ENCODE results near the gene MYBBP1A. TPM values are rescaled to one million over a fixed set of nuclear protein-coding genes. Genes with fewer than 3 reads are reported as not detected.

The MYBBP1A gene
- total RNA-seq, 1 experiment from 2014 or later, result 130 TPM

DNA sequence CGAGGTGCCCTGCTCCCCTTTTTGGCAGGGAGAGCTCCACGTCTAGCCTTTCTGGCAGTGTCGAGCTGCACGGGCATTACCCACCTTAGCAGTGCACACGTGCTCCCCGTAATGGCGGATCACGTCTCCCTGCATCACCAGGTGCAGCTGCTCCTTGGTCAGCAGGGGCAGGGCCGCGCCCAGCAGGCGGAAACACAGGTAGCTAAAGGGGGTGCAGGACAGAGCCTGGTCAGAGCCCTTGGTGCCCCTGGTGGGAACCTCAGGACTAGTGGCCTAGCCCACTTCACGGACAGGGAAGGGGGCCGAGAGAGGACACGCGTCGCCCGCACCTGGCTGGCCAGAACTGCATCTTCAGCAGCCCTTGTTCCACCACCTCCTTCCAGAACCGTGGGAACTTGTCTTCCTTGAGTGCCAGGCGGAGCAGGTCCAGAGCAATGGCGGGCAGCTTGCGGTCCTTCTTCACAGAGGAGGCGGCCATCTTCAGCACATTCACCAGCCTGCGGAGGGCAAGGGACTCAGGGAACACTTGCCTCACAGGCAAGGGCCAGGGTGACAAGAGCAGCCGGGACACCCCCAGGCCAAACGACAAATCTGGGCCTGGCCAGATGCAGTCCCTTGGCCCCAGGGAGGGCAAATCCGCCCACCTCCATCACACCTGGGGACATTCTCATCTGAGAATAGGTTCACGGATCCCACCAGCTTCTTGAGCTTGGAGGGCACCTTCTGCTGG lies 3.2 kb downstream of the MYBBP1A start:
- POLR2A ChIA-PET, result no interaction called here
- RAD21 ChIA-PET (ENCODE audit: low non-redundant PET in 1 of 2, low total read pairs in 2 of 2, uncharacterized antibody in 2 of 2, unreplicated experiment in 2 of 2), result no interaction called here

More for the DNA sequence above, 3.2 kb downstream of the MYBBP1A start:
- peaks cover 85% of the 10 kb centered on the region for H3K79me2 ChIP-seq (ENCODE audit: insufficient read depth, low read length)
- no peak overlapping the region for H3K27ac ChIP-seq (ENCODE audit: low read depth, low read length)
- CTCF ChIA-PET, result no interaction called here
- no TSS peak for BruUV-seq (replicated peaks)
- ATAC-seq, result no peak
- peaks cover 3% of the 10 kb centered on the region; the same call in 1 of the 2 replicates for H4K20me1 ChIP-seq (ENCODE audit: insufficient read depth)
- H3K9ac ChIP-seq (ENCODE audit: low read length), result no peak overlapping the region
- H3K9me3 ChIP-seq (ENCODE audit: control insufficient read depth in 1 of 2, insufficient read depth in 1 of 2, low read depth in 1 of 2, low read length in 2 of 2), result no peaks in the 10 kb centered on the region
- intact Hi-C loops (cut with micrococcal nuclease), result no loop called here
- H3K4me1 ChIP-seq (ENCODE audit: control insufficient read depth in 1 of 2, insufficient read depth in 2 of 2, low read length in 2 of 2), result peaks cover 6 to 23% of the 10 kb centered on the region in 2 experiments; a peak in 3 of 4 replicates
- TF ChIP-seq, protein P1, sequence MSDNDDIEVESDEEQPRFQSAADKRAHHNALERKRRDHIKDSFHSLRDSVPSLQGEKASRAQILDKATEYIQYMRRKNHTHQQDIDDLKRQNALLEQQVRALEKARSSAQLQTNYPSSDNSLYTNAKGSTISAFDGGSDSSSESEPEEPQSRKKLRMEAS (IDR thresholded peaks at IDR 0.05), result no peak
- no peak for TF ChIP-seq TCF7L2 (IDR thresholded peaks at IDR 0.05; ENCODE audit: borderline replicate concordance, extremely low read depth, insufficient read depth, insufficient read length)
- TF ChIP-seq FOSL1 (IDR thresholded peaks at IDR 0.05; ENCODE audit: low read depth), result no peak
- no peak for TF ChIP-seq ZNF274 (IDR thresholded peaks at IDR 0.05; ENCODE audit: low read depth, low read length)
- no peak for TF ChIP-seq EGR1 (IDR thresholded peaks at IDR 0.05; ENCODE audit: low read depth)
- TF ChIP-seq EZH2phosphoT487 (IDR thresholded peaks at IDR 0.05; ENCODE audit: borderline replicate concordance), result no peak
- TF ChIP-seq RAD21 (IDR thresholded peaks at IDR 0.05; ENCODE audit: low read depth), result no peak
- TF ChIP-seq CTCF (IDR thresholded peaks at IDR 0.05 in 2 of 3, conservative IDR thresholded peaks at IDR 0.05 in 1 of 3; ENCODE audit: borderline replicate concordance in 1 of 3, insufficient read depth in 1 of 3, low read depth in 2 of 3, low read length in 2 of 3), result no peak
- no peak for TF ChIP-seq POLR2AphosphoS5 (IDR thresholded peaks at IDR 0.05; ENCODE audit: low read depth, low read length)
- no peak for TF ChIP-seq SRF (IDR thresholded peaks at IDR 0.05; ENCODE audit: low read depth)
- TF ChIP-seq ZFX (IDR thresholded peaks at IDR 0.05), result no peak
- no peak for TF ChIP-seq EZH2 (IDR thresholded peaks at IDR 0.05)
- TF ChIP-seq POLR2A (IDR thresholded peaks at IDR 0.05; ENCODE audit: borderline replicate concordance, extremely low read depth, insufficient read depth, insufficient read length), result no peak
- TF ChIP-seq, protein P2, sequence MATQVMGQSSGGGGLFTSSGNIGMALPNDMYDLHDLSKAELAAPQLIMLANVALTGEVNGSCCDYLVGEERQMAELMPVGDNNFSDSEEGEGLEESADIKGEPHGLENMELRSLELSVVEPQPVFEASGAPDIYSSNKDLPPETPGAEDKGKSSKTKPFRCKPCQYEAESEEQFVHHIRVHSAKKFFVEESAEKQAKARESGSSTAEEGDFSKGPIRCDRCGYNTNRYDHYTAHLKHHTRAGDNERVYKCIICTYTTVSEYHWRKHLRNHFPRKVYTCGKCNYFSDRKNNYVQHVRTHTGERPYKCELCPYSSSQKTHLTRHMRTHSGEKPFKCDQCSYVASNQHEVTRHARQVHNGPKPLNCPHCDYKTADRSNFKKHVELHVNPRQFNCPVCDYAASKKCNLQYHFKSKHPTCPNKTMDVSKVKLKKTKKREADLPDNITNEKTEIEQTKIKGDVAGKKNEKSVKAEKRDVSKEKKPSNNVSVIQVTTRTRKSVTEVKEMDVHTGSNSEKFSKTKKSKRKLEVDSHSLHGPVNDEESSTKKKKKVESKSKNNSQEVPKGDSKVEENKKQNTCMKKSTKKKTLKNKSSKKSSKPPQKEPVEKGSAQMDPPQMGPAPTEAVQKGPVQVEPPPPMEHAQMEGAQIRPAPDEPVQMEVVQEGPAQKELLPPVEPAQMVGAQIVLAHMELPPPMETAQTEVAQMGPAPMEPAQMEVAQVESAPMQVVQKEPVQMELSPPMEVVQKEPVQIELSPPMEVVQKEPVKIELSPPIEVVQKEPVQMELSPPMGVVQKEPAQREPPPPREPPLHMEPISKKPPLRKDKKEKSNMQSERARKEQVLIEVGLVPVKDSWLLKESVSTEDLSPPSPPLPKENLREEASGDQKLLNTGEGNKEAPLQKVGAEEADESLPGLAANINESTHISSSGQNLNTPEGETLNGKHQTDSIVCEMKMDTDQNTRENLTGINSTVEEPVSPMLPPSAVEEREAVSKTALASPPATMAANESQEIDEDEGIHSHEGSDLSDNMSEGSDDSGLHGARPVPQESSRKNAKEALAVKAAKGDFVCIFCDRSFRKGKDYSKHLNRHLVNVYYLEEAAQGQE (IDR thresholded peaks at IDR 0.05; ENCODE audit: low read depth), result no peak
- TF ChIP-seq, protein P3, sequence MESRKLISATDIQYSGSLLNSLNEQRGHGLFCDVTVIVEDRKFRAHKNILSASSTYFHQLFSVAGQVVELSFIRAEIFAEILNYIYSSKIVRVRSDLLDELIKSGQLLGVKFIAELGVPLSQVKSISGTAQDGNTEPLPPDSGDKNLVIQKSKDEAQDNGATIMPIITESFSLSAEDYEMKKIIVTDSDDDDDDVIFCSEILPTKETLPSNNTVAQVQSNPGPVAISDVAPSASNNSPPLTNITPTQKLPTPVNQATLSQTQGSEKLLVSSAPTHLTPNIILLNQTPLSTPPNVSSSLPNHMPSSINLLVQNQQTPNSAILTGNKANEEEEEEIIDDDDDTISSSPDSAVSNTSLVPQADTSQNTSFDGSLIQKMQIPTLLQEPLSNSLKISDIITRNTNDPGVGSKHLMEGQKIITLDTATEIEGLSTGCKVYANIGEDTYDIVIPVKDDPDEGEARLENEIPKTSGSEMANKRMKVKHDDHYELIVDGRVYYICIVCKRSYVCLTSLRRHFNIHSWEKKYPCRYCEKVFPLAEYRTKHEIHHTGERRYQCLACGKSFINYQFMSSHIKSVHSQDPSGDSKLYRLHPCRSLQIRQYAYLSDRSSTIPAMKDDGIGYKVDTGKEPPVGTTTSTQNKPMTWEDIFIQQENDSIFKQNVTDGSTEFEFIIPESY (IDR thresholded peaks at IDR 0.05; ENCODE audit: extremely low read depth, insufficient replicate concordance, low read length), result no peak
- TF ChIP-seq ATF3 (IDR thresholded peaks at IDR 0.05), result no peak
- no peak for TF ChIP-seq CBX3 (IDR thresholded peaks at IDR 0.05; ENCODE audit: low read depth)
- TF ChIP-seq JUND (IDR thresholded peaks at IDR 0.05), result no peak
- no peaks in the 10 kb centered on the region for H3K9me2 ChIP-seq (ENCODE audit: insufficient read depth)
- peaks cover 36 to 75% of the 10 kb centered on the region in 2 experiments for H3K36me3 ChIP-seq (ENCODE audit: control insufficient read depth in 1 of 2, insufficient read depth in 2 of 2, low read length in 2 of 2)
- DNase-seq (ENCODE audit: low read depth, low spot score), result no peak
- H3K4me3 ChIP-seq (replicated peaks in 1 of 2; ENCODE audit: low read depth in 1 of 2, low read length in 2 of 2), result no peak overlapping the region
- H3K27me3 ChIP-seq (ENCODE audit: insufficient read depth, low read length), result no peaks in the 10 kb centered on the region
- no peak overlapping the region for H3K4me2 ChIP-seq (ENCODE audit: low read length)
- no peak overlapping the region for H2AFZ ChIP-seq (ENCODE audit: low read depth, low read length, poor library complexity, severe bottlenecking)
